GM23248 (cell line): ENCODE data around the gene PMS2. TPM values are rescaled to one million over a fixed set of nuclear protein-coding genes. Genes with fewer than 3 reads are reported as not detected.
"Not testable (repeated sequence)": the region's sequence is repeated elsewhere in the genome, so short reads cannot be mapped to it uniquely, and the experiment has no call there.

Experiments
- DNase-seq: peaks from one replicate; pipeline ENCODE4 v3.0.0-alpha.2; 2015
- H2AFZ ChIP-seq: fragments of 200-600 bp; sonication (generic); 2 replicates; pipeline ENCODE4 v1.6.1; 2016; ENCODE audit warnings: antibody characterized with exemption
- H3F3A ChIP-seq: fragments of 200-600 bp; sonication (generic); 2 replicates; pipeline ENCODE4 v1.6.1; 2016; ENCODE audit warnings: mild to moderate bottlenecking, antibody characterized with exemption, mixed run types; ENCODE audit not compliant: insufficient read depth
- H3K27ac ChIP-seq: fragments of 200-600 bp; sonication (generic); 2 replicates; pipeline ENCODE4 v1.5.1; 2016; ENCODE audit warnings: mild to moderate bottlenecking
- H3K27me3 ChIP-seq: fragments of 200-600 bp; sonication (generic); replicated peaks from 2 replicates; pipeline ENCODE4 v1.6.1; 2016; ENCODE audit warnings: mild to moderate bottlenecking; ENCODE audit not compliant: insufficient read depth
- H3K36me3 ChIP-seq: fragments of 200-600 bp; sonication (generic); 2 replicates; pipeline ENCODE4 v1.6.1; 2016; ENCODE audit warnings: low read depth, mild to moderate bottlenecking
- H3K4me1 ChIP-seq: fragments of 200-600 bp; sonication (generic); 2 replicates; pipeline ENCODE4 v1.6.1; 2016; ENCODE audit warnings: mild to moderate bottlenecking; ENCODE audit not compliant: insufficient read depth
- H3K4me2 ChIP-seq: fragments of 200-600 bp; sonication (generic); one replicate; pipeline ENCODE4 v1.6.1; 2016; ENCODE audit warnings: mild to moderate bottlenecking; ENCODE audit not compliant: unreplicated experiment
- H3K4me3 ChIP-seq: fragments of 200-600 bp; sonication (generic); 2 replicates; pipeline ENCODE4 v1.5.1; 2016; ENCODE audit warnings: mild to moderate bottlenecking
- H3K79me2 ChIP-seq: fragments of 200-600 bp; sonication (generic); 2 replicates; pipeline ENCODE4 v1.6.1; 2016; ENCODE audit warnings: mild to moderate bottlenecking; ENCODE audit not compliant: insufficient read depth
- H3K9ac ChIP-seq: fragments of 200-600 bp; sonication (generic); 2 replicates; pipeline ENCODE4 v1.6.1; 2016; ENCODE audit warnings: mild to moderate bottlenecking
- H3K9me2 ChIP-seq: fragments of 200-600 bp; sonication (generic); 2 replicates; pipeline ENCODE4 v1.6.1; 2016; ENCODE audit warnings: mixed run types, mild to moderate bottlenecking, moderate library complexity; ENCODE audit not compliant: insufficient read depth
- H3K9me3 ChIP-seq: fragments of 200-600 bp; sonication (generic); one replicate; pipeline ENCODE4 v1.6.1; 2017; ENCODE audit warnings: low read depth
- H4K20me1 ChIP-seq: fragments of 200-600 bp; sonication (generic); 2 replicates; pipeline ENCODE4 v1.6.0; 2016; ENCODE audit not compliant: insufficient read depth
- WGBS, 2 experiments: methylation state at CpG; one replicate each; pipeline ENCODE4 v1.1.6; 2015 to 2017; ENCODE audit warnings: low lambda C conversion rate in 2 of 2, low coverage in 1 of 2; ENCODE audit errors: missing lambda C conversion rate in 2 of 2; 5-methylcytosine and 5-hydroxymethylcytosine counted together
- in situ Hi-C: fragments of 300-500 bp; cut with MboI; formaldehyde crosslinking; loops from 2 replicates; pipeline ENCODE4 v1.15.0; 2020
- polyA plus RNA-seq: library from polyadenylated mRNA; unstranded; fragments of >200 nt; fragmentation: Nextera tagmentation; extraction: Ambion mirVana; gene quantifications from 2 replicates; pipeline ENCODE4 v1.2.1, GENCODE V29; 2016
- small RNA-seq: library from RNA; depleted of rRNA; stranded (forward); fragments of <200 nt; gene quantifications from one replicate; pipeline ENCODE3, GENCODE V24; 2014; ENCODE audit warnings: low read depth, low replicate concordance
- total RNA-seq: library from RNA; depleted of rRNA; stranded (reverse); fragments of >200 nt; shearing (Covaris generic); gene quantifications from 2 replicates; pipeline ENCODE4 v1.2.3, GENCODE V29; 2014; rRNA removed

Gene PMS2
- total and polyA plus RNA-seq, 2 experiments from 2014 or later: 7.4 to 12.8 TPM

- H4K20me1 ChIP-seq, H3K36me3 ChIP-seq, in situ Hi-C loops, H3F3A ChIP-seq, H3K9ac ChIP-seq, H3K27ac ChIP-seq, H3K9me3 ChIP-seq, H3K4me1 ChIP-seq, H3K9me2 ChIP-seq, H2AFZ ChIP-seq, H3K4me3 ChIP-seq, H3K27me3 ChIP-seq, H3K79me2 ChIP-seq, H3K4me2 ChIP-seq, DNase-seq: not testable (repeated sequence)
- no CpG with 5 or more reads among the region's 2 CpGs for WGBS, 2 experiments
These were observed 84.7 kb downstream of the PMS2 start for GRCh38 chr7:5924180-5924579.

Small RNAs within 50 kb of the gene (small RNA-seq; reads per million reads assigned to genes)
- not detected for gene RF00019
- gene RNU6-218P: not detected
- not detected for gene SNORA80D

Other genes with a start within 250 kb of the PMS2 start
- gene RNF216, start 227.4 kb downstream of the PMS2 start, total RNA-seq: 32.0 and 32.6 TPM in 2 replicates
- 35.3 and 36.0 TPM in 2 replicates for gene RNF216, start 227.4 kb downstream of the PMS2 start, polyA plus RNA-seq
- gene OCM, start 128.3 kb downstream of the PMS2 start, total RNA-seq: not detected in 2 replicates
- not detected in 2 replicates for gene OCM, start 128.3 kb downstream of the PMS2 start, polyA plus RNA-seq
- gene CCZ1, start 110.3 kb downstream of the PMS2 start, total RNA-seq: 82.1 and 97.0 TPM in 2 replicates
- 115 and 116 TPM in 2 replicates for gene CCZ1, start 110.3 kb downstream of the PMS2 start, polyA plus RNA-seq
- gene RSPH10B, start 38.4 kb downstream of the PMS2 start, total RNA-seq: not detected in 2 replicates
- gene RSPH10B, start 38.4 kb downstream of the PMS2 start, polyA plus RNA-seq: not detected in 2 replicates
- gene AIMP2, start 223 bp upstream of the PMS2 start, total RNA-seq: 57.7 and 74.6 TPM in 2 replicates
- gene AIMP2, start 223 bp upstream of the PMS2 start, polyA plus RNA-seq: 78.1 and 82.8 TPM in 2 replicates
- not detected in 2 replicates for gene ANKRD61, start 22.3 kb upstream of the PMS2 start, total RNA-seq
- gene ANKRD61, start 22.3 kb upstream of the PMS2 start, polyA plus RNA-seq: 0.24 and 0.41 TPM in 2 replicates
- gene EIF2AK1, start 50.1 kb upstream of the PMS2 start, total RNA-seq: 103 and 173 TPM in 2 replicates
- 102 and 113 TPM in 2 replicates for gene EIF2AK1, start 50.1 kb upstream of the PMS2 start, polyA plus RNA-seq
- gene USP42, start 95.9 kb upstream of the PMS2 start, total RNA-seq: 5.3 and 5.7 TPM in 2 replicates
- gene USP42, start 95.9 kb upstream of the PMS2 start, polyA plus RNA-seq: 4.0 and 5.9 TPM in 2 replicates